Neuronal stem cell (in vitro differentiated cells): Measurements from ENCODE around the gene C21orf58.

ENCODE experiments used
- DNase-seq: peaks from one replicate; pipeline ENCODE4 v3.0.0-alpha.2; 2013; ENCODE audit warnings: low spot score
- H2AFZ ChIP-seq: one replicate; pipeline ENCODE4 v1.6.1; 2013; ENCODE audit warnings: mild to moderate bottlenecking, low read length, inconsistent platforms
- H2AK5ac ChIP-seq: 2 replicates; pipeline ENCODE4 v1.6.1; 2013; ENCODE audit warnings: low read depth, mild to moderate bottlenecking, inconsistent platforms, low read length, moderate library complexity, mixed read lengths
- H2BK120ac ChIP-seq: 2 replicates; pipeline ENCODE4 v1.6.1; 2013; ENCODE audit warnings: low read depth, mild to moderate bottlenecking, inconsistent platforms, low read length, moderate library complexity, mixed read lengths
- H2BK12ac ChIP-seq: one replicate; pipeline ENCODE4 v1.6.1; 2013; ENCODE audit warnings: low read length, inconsistent platforms
- H2BK15ac ChIP-seq: 2 replicates; pipeline ENCODE4 v1.6.1; 2013; ENCODE audit warnings: mild to moderate bottlenecking, low read length, inconsistent platforms, mixed read lengths
- H2BK5ac ChIP-seq: one replicate; pipeline ENCODE4 v1.6.1; 2013; ENCODE audit warnings: inconsistent platforms, mild to moderate bottlenecking, low read length, moderate library complexity
- H3K14ac ChIP-seq: one replicate; pipeline ENCODE4 v1.6.1; 2013; ENCODE audit warnings: low read length, inconsistent platforms
- H3K18ac ChIP-seq: 2 replicates; pipeline ENCODE4 v1.6.1; 2013; ENCODE audit warnings: low read length, inconsistent platforms
- H3K23ac ChIP-seq: 2 replicates; pipeline ENCODE4 v1.6.1; 2013; ENCODE audit warnings: low read depth, mild to moderate bottlenecking, mixed read lengths, low read length, inconsistent platforms; ENCODE audit not compliant: poor library complexity
- H3K27ac ChIP-seq: replicated peaks from 3 replicates; pipeline ENCODE4 v1.5.1; 2013; ENCODE audit warnings: low read length, inconsistent platforms
- H3K27me3 ChIP-seq, 3 experiments: 2 replicates each; pipeline ENCODE4 v1.6.1; 2013; ENCODE audit warnings: low read length in 3 of 3, mild to moderate bottlenecking in 2 of 3, inconsistent platforms in 1 of 3, low read depth in 1 of 3, mixed read lengths in 1 of 3, moderate library complexity in 1 of 3; ENCODE audit not compliant: control insufficient read depth in 3 of 3, insufficient read depth in 3 of 3
- H3K36me3 ChIP-seq, 2 donors: replicated peaks in 1 of 2; 2 replicates each; pipeline ENCODE4 v1.6.1; 2013; ENCODE audit warnings: low read length in 2 of 2; ENCODE audit not compliant: control insufficient read depth in 2 of 2, insufficient read depth in 2 of 2
- H3K4ac ChIP-seq: 2 replicates; pipeline ENCODE4 v1.6.1; 2013; ENCODE audit warnings: inconsistent platforms, mild to moderate bottlenecking, low read length, moderate library complexity
- H3K4me1 ChIP-seq, 2 donors: 1 replicate in 1 of 2; 2 replicates in 1 of 2; pipeline ENCODE4 v1.6.1; 2013; ENCODE audit warnings: low read length in 2 of 2, low read depth in 1 of 2; ENCODE audit not compliant: control insufficient read depth in 2 of 2, insufficient read depth in 1 of 2
- H3K4me2 ChIP-seq: one replicate; pipeline ENCODE4 v1.6.1; 2013; ENCODE audit warnings: mild to moderate bottlenecking, low read length, inconsistent platforms; ENCODE audit not compliant: insufficient read depth, poor library complexity, severe bottlenecking
- H3K4me3 ChIP-seq, 2 donors: 2 replicates each; pipeline ENCODE4 v1.5.1; 2013; ENCODE audit warnings: low read length in 2 of 2, mild to moderate bottlenecking in 2 of 2, inconsistent platforms in 1 of 2, moderate library complexity in 1 of 2
- H3K79me1 ChIP-seq: one replicate; pipeline ENCODE4 v1.6.1; 2013; ENCODE audit warnings: low read depth, mild to moderate bottlenecking, inconsistent platforms, low read length, moderate library complexity
- H3K9ac ChIP-seq: one replicate; pipeline ENCODE4 v1.6.1; 2013; ENCODE audit warnings: mild to moderate bottlenecking, low read depth, low read length, inconsistent platforms; ENCODE audit not compliant: poor library complexity
- H3K9me3 ChIP-seq, 2 donors: replicated peaks in 1 of 2; 2 replicates each; pipeline versions ENCODE3 to v1.6.1; 2013; ENCODE audit warnings: low read length in 2 of 2, mild to moderate bottlenecking in 2 of 2, inconsistent platforms in 1 of 2, low read depth in 1 of 2, mixed read lengths in 1 of 2, moderate library complexity in 1 of 2; ENCODE audit not compliant: control insufficient read depth in 2 of 2, insufficient read depth in 1 of 2
- H4K8ac ChIP-seq: one replicate; pipeline ENCODE4 v1.6.1; 2013; ENCODE audit warnings: low read depth, mild to moderate bottlenecking, inconsistent platforms, low read length, moderate library complexity
- H4K91ac ChIP-seq: one replicate; pipeline ENCODE4 v1.6.1; 2013; ENCODE audit warnings: low read length, low read depth, mild to moderate bottlenecking, inconsistent platforms; ENCODE audit not compliant: poor library complexity
- WGBS, 2 donors: extraction: QIAGEN DNeasy Blood & Tissue Kit; methylation state at CpG; one replicate each; pipeline ENCODE4 v1.1.7; 2013; ENCODE audit warnings: missing lambda C conversion rate in 2 of 2, mixed read lengths in 1 of 2; ENCODE audit not compliant: insufficient read length in 2 of 2, insufficient replicate concordance in 1 of 2; ENCODE audit errors: extremely low coverage in 2 of 2; 5-methylcytosine and 5-hydroxymethylcytosine counted together

Gene C21orf58

DNA sequence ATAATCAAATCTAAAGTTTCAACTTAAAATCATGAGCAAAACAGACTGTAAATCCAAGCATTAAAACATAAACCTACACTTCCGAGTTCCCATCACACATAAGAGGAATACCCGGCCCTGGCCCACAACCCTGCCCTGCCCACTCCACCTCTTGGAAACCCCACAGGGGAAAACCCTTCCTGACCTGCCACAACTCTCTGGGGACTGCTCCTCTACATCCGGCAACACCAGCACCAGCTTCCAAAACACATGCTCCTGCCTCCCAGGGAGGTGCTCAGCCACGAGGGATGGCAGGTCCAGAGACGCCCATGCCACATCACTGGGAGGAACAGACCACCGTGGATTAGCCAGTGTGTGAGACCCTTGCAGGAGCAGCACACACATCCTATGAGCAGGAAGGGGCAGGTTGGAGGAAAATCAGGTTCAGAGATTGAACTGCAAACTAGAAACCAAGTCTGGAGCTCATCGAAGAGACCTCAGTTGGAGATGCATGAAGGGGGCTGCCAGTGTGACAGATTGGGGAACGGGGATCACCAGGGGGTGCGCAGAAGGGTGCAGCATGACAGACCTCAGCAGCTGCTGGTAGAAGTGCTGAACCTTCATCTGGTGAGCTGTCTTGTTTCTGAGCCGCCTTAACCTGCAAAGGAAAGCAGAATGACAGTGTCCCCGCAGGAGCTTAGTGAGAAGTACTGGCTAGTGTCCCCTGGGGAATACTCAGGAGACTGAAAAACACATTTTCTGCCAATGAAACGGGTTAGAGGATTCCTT is 69.3 kb downstream of the C21orf58 start:
- Histone ChIP-seq H3K27ac (no peak overlapping the region), H4K91ac (no peak overlapping the region), H3K9me3 (peaks cover 0 to 2% of the 10 kb centered on the region in 2 donors), H3K4me3 (peak overlapping the region in 1 of 2 donors; percentile 30), H3K4ac (no peak overlapping the region), H2AFZ (no peak overlapping the region), H4K8ac (no peak overlapping the region), H2BK12ac (no peak overlapping the region), H3K9ac (no peak overlapping the region), H3K4me1 (no peaks in the 10 kb centered on the region), H3K79me1 (peaks cover 16% of the 10 kb centered on the region), H3K36me3 (peaks cover 58 to 97% of the 10 kb centered on the region in 2 donors), H3K23ac (no peak overlapping the region), H3K4me2 (no peak overlapping the region), H2BK120ac (no peak overlapping the region), H2BK15ac (no peak overlapping the region), H3K27me3 (no peaks in the 10 kb centered on the region), H3K14ac (no peak overlapping the region), H2AK5ac (no peak overlapping the region), H2BK5ac (no peak overlapping the region), H3K18ac (no peak overlapping the region)
- no peak for DNase-seq
- no CpG with 5 or more reads among the region's 12 CpGs for WGBS, 2 donors

DNA sequence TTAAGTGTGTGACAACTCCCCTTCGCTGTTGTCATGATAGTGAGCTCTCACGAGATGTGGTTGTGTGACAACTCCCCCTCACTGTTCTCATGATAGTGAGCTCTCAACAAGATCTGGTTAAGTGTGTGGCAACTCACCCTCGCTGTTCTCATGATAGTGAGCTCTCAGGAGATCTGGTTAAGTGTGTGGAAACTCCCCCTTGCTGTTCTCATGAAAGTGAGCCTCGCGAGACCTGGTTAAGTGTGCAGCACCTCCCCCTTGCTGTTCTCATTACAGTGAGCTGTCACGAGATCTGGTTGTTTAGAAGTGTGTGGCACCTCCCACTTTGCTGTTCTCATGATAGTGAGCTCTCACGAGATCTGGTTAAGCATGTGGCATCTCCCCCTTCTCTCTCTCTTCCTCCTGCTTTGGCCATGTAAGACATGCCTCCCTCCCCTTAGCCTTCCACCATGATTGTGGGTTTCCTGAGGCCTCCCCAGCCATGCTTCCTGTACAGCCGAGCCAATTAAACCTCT is 70.0 kb downstream of the C21orf58 start:
- peaks cover 0 to 2% of the 10 kb centered on the region in 2 donors for H3K9me3 ChIP-seq
- H3K18ac ChIP-seq, result no peak overlapping the region
- H2BK15ac ChIP-seq, result no peak overlapping the region
- H3K9ac ChIP-seq, result no peak overlapping the region
- peaks cover 59 to 99% of the 10 kb centered on the region in 2 donors for H3K36me3 ChIP-seq
- no peak overlapping the region for H2BK120ac ChIP-seq
- no peak overlapping the region for H2AFZ ChIP-seq
- no CpG with 5 or more reads among the region's 8 CpGs for WGBS, 2 donors
- no peak overlapping the region for H2AK5ac ChIP-seq
- no peak overlapping the region for H3K4me3 ChIP-seq
- H3K27ac ChIP-seq, result no peak overlapping the region
- no peak overlapping the region for H3K4me2 ChIP-seq
- no peak overlapping the region for H2BK5ac ChIP-seq
- no peak overlapping the region for H3K14ac ChIP-seq
- H4K91ac ChIP-seq, result no peak overlapping the region
- no peak overlapping the region for H3K4ac ChIP-seq
- no peaks in the 10 kb centered on the region for H3K27me3 ChIP-seq
- H3K23ac ChIP-seq, result no peak overlapping the region
- no peak overlapping the region for H2BK12ac ChIP-seq
- no peak for DNase-seq
- H3K79me1 ChIP-seq, result peaks cover 16% of the 10 kb centered on the region
- no peaks in the 10 kb centered on the region for H3K4me1 ChIP-seq
- H4K8ac ChIP-seq, result no peak overlapping the region

DNA sequence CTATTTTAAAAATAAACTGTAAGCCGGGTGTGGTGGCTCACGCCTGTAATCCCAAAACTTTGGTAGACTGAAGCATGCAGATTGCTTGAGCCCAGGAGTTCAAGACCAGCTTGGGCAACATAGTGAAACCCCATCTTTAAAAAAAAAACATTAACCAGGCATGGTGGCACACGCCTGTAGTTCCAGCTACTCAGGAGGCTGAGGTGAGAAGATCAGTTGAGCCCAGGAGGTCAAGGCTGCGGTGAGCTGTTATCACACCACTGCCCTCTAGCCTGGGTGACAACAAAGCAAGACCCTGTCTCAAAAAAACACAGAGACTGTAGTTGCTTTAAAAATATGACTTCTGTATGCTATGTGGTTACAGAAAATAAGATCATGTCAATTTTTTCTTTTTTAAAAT is 70.8 kb downstream of the C21orf58 start:
- Histone ChIP-seq H3K4me3 (no peak overlapping the region), H2AFZ (no peak overlapping the region), H3K9me3 (peaks cover 0 to 2% of the 10 kb centered on the region in 2 donors), H2AK5ac (no peak overlapping the region), H2BK12ac (no peak overlapping the region), H2BK120ac (no peak overlapping the region), H4K8ac (no peak overlapping the region), H3K23ac (no peak overlapping the region), H3K27ac (no peak overlapping the region), H3K36me3 (peaks cover 60 to 99% of the 10 kb centered on the region in 2 donors), H3K18ac (no peak overlapping the region), H2BK15ac (no peak overlapping the region), H2BK5ac (no peak overlapping the region), H3K9ac (no peak overlapping the region), H3K27me3 (no peaks in the 10 kb centered on the region), H3K4me2 (no peak overlapping the region), H3K4me1 (no peaks in the 10 kb centered on the region), H3K14ac (no peak overlapping the region), H3K79me1 (peaks cover 16% of the 10 kb centered on the region), H3K4ac (no peak overlapping the region), H4K91ac (no peak overlapping the region)
- WGBS, 2 donors, result no CpG with 5 or more reads among the region's 4 CpGs
- no peak for DNase-seq
